Stimulated activated CD4-positive, alpha-beta T cell treated with anti-CD3 and anti-CD28 coated beads, TNF-alpha, amount 100 ng/mL, for 48 hours (primary cell): ENCODE results near the gene CA6.
"Not testable (repeated sequence)": the region's sequence is repeated elsewhere in the genome, so short reads cannot be mapped to it uniquely, and the experiment has no call there.

Experiments
- DNase-seq, 3 donors: peaks; one replicate each; pipeline ENCODE4 v3.0.0-alpha.2; 2020; ENCODE audit warnings: low read depth in 3 of 3

Gene CA6

DNA sequence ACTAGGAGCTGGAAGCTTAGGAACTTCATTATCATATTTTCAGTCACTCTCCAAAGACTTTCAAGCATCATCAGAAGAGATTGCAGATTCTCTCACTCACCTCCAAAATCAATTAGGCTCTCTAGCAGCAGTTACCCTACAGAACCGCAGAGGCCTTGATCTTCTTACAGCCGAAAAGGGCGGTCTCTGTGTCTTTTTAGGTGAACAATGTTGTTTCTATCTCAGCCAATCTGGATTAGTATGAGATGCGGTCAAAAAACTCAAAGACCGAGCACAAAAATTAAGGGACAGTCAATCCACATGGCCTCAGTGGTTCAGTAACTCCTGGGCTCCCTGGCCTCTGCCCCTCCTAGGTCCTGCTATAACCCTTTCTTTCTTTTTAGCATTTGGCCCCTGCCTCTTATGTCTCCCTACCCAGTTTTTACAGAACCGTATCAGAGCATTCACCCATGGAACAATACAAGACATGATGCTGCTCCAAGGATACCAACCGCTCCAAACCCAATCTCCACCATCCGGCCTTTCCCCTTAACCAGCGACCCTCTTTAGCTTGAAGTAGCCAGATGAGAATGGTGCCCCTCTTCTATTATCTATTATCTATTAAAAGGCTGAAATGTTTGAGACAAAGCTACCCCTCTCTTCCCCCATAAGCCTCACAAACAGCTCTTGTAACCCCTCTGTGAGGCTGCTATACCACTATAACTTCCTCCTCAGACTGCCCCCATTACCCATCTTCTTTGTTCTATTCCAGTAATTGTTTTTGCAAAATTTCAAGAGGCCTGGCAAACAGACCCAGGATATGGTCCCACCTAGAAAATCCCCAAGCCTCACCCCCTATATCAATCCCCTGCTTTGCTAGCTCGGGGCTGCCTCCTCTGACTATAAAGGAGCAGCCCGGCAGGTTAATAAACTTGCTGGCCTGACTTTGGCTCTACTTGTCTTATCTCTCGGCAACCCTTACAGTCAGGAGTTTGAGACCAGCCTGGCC, 18.7 kb upstream of the CA6 start:
- no peak for DNase-seq

GRCh38 chr1:8930116-8930515, 15.6 kb upstream of the CA6 start:
- no peak for DNase-seq

DNA sequence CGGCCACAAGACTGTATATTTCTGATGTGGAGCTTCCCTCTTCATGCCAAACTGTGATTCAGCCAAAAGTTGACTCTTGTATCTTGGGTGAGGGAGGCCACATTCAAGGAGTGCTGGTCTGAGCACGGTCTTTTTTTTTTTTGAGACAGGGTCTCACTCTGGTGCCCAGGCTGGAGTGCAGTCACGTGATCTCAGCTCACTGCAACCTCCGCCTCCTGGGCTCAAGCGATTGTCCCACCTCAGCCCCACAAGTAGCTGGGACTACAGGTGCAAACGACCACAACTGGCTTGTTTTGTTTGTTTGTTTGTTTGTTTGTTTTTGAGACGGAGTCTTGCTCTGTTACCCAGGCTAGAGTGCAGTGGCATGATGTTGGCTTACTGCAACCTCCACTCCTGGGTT, 8.6 kb upstream of the CA6 start:
- not testable (repeated sequence) for DNase-seq

GRCh38 chr1:8937701-8938100, 8.0 kb upstream of the CA6 start:
- DNase-seq, result no peak

DNA sequence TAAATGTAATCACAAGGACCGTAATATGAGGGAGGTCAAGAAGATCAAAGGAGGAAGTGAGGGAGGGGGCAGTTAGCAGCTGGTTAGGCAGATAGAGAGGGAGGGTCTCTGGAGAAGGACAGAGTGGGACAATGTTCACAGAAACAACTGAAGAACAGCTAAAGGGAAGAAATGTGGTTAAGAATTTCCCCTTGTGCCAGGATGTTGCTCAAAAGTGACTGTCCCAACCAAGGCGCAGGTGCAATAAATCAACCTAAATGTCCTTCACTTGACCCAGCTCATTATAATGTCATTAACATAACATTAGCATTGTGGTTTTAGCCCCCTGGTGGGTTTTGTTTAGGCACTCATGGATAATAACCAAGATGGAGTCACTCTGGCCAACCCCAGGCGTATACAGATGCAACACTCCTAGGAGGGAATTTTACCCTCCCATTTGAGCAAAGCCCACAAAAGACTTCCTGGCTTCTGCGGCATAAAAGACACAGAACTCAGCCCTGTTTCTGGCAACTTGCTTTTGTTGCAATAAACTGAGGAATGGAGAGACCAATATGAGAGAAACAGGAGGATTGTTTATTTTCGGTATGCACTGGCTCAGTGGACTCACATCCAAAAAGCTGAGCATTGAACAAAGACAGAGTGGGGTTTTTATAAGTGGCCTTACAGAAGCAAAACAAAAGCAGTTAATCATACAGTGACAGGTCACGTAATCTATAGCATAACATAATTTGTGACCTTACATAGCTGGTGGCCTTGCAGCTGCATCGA, 7.3 kb upstream of the CA6 start:
- no peak for DNase-seq

GRCh38 chr1:8939000-8939265, 6.7 kb upstream of the CA6 start:
- no peak for DNase-seq

DNA sequence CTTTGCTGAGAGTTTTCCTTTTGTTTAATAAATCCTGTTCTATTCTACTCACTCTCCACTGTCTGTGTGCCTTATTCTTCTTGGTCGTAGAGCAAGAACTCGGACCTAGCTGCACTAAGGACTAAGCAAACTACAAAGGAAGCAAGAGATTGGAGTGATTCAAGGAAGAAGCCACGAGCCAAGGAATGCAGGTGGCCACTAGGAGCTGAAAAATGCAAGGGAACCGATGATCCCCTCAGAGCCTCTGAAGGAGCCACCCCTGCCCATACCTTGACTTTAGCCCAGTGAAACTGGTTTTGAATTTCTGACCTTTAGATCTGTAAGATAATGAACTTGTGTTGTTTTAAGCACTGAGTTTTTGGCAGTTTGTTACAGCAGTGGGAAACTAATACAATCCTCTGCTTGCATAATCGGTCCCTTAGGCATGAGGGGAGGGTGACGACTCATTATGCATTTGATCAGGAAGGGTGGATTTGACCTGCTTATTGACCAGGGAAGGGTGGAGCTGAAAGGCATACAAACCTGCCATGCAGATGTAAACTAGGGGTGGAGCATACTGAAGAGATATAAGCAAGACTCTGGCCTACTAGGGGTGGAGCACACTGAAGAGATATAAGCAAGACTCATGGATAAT, 6.2 kb upstream of the CA6 start:
- DNase-seq, result no peak

DNA sequence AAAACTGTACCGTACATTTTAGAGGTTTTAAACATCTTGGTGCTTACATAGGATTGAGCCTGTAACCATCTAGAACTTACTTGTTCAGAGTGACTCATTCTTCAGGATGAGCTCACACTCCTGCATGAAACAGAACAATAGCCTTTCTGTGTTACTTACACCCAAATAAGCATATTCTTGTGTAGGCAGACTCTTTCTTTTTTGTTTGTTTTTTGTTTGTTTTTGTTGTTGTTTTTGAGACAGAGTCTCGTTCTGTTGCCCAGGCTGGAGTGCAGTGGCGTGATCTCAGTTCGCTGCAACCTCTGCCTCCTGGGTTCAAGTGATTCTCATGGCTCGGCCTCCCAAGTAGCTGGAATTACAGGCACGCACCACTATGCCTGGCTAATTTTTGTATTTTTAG, 3.8 kb upstream of the CA6 start:
- no peak for DNase-seq

- no peak for DNase-seq
Measured at GRCh38 chr1:8943498-8944405, 1.9 kb upstream of the CA6 start.

GRCh38 chr1:8947127-8947691, 1.5 kb downstream of the CA6 start:
- no peak for DNase-seq

GRCh38 chr1:8950309-8950708, 4.6 kb downstream of the CA6 start:
- DNase-seq, result no peak

DNA sequence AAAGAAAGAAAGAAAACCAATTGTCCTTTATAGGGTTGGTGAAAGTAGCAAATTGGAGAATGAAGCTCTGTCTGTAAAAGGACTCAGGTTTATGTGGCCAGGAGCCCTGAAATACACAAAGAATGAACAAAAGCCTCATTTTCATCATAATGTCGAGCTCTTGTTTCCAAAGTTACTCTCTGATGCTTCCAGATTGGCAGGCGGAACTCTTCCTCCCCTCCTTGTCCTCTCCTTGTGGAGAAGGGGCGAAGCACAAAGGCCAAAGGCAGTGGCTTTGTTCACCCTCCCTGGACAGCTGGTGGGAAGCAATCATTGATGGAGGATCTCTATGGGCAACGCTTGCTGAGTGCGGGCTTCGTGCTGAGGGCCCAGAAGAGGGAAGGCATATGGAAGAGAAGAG, 5.6 kb downstream of the CA6 start:
- DNase-seq, result no peak

DNA sequence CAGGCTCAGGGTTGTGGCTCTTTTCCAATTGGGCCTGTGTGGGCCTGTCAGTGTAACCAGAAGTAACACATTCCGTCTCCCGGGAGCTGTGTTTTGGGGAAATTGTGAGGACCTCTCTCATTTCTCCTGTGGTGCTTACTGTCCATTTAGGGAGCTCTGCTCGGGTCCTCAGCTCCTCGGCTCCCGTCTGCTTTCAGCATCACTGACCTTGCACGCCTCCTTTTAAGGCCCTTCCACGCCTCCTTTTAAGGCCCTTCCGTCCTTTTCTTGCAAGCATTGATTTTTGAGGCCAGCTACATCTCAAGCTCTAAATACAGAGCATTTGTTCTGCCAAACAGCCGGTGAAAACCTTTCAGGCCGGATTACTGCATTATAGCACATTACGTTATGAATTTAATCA, 9.7 kb downstream of the CA6 start:
- no peak for DNase-seq

- DNase-seq, result no peak
Measured at GRCh38 chr1:8956461-8957349, 11.0 kb downstream of the CA6 start.

GRCh38 chr1:8962812-8963530, 17.3 kb downstream of the CA6 start:
- DNase-seq, result no peak

GRCh38 chr1:8963963-8964362, 18.3 kb downstream of the CA6 start:
- DNase-seq, result no peak

GRCh38 chr1:8965121-8965820, 19.6 kb downstream of the CA6 start:
- no peak for DNase-seq

GRCh38 chr1:8966606-8967005, 20.9 kb downstream of the CA6 start:
- DNase-seq, result no peak

DNA sequence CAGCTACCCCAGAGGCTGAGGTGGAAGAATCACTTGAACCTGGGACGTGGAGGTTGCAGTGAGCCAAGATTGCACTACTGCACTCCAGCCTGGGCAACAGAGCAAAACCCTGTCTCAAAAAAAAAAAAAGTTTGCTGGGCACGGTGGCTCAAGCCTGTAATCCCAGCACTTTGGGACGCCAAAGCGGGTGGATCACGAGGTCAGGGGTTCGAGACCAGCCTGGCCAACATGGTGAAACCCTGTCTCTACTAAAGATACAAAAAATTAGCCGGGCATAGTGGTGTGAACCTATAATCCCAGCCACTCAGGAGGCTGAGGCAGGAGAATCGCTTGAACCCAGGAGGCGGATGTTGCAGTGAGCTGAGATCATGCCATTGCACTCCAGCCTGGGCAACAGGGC, 23.2 kb downstream of the CA6 start:
- DNase-seq, result not testable (repeated sequence)
